K562 (cell line): Measurements from ENCODE around the gene PKHD1. TPM values are rescaled to one million over a fixed set of nuclear protein-coding genes. Genes with fewer than 3 reads are reported as not detected.

ENCODE experiments used
- BRF2 ChIP-seq: IDR thresholded peaks from 3 replicates; pipeline ENCODE4 v1.6.1; 2011; ENCODE audit warnings: borderline replicate concordance, mild to moderate bottlenecking; ENCODE audit not compliant: insufficient read length, insufficient read depth
- EWSR1 ChIP-seq: fragments of 450-650 bp; IDR thresholded peaks from 2 replicates; pipeline ENCODE4 v1.6.1; 2018; ENCODE audit warnings: borderline replicate concordance, mild to moderate bottlenecking, low read depth, moderate library complexity; ENCODE audit not compliant: partially characterized antibody
- FOXJ3 ChIP-seq: sonication (generic); formaldehyde crosslinking; IDR thresholded peaks from 2 replicates; pipeline ENCODE4 v1.4.0; 2020; ENCODE audit warnings: mild to moderate bottlenecking, missing genetic modification reagents
- KLF1 ChIP-seq: fragments of 450-650 bp; IDR thresholded peaks from 2 replicates; pipeline ENCODE4 v1.6.1; 2016; ENCODE audit warnings: missing genetic modification characterization, missing compliant biosample characterization
- KLF10 ChIP-seq: fragments of 250-450 bp; sonication (Bioruptor Pico); IDR thresholded peaks from 2 replicates; pipeline ENCODE4 v1.6.1; 2021; ENCODE audit warnings: matching md5 sums
- MEF2D ChIP-seq: conservative IDR thresholded peaks from 2 replicates; pipeline ENCODE4 v1.6.1; 2016; ENCODE audit warnings: low read depth, missing genetic modification characterization, missing compliant biosample characterization
- POLR2A ChIP-seq: fragments of 450-650 bp; conservative IDR thresholded peaks from 2 replicates; pipeline ENCODE4 v1.6.1; 2016
- RERE ChIP-seq: sonication (generic); formaldehyde crosslinking; IDR thresholded peaks from 2 replicates; pipeline ENCODE4 v1.8.0; 2023; ENCODE audit warnings: missing genetic modification reagents, mild to moderate bottlenecking, borderline replicate concordance
- SRSF1 ChIP-seq: fragments of 200-400 bp; formaldehyde crosslinking; IDR thresholded peaks from 2 replicates; pipeline ENCODE4 v1.6.1; 2017; ENCODE audit warnings: mild to moderate bottlenecking, low read depth, low read length, moderate library complexity
- ZNF3 ChIP-seq: fragments of 250-450 bp; sonication (Bioruptor Pico); IDR thresholded peaks from 2 replicates; pipeline ENCODE4 v1.5.0; 2021; ENCODE audit warnings: mild to moderate bottlenecking, moderate library complexity
- ZNF561 ChIP-seq: fragments of 450-650 bp; formaldehyde crosslinking; conservative IDR thresholded peaks from 2 replicates; pipeline ENCODE4 v1.4.0; 2020; ENCODE audit warnings: mild to moderate bottlenecking, moderate library complexity
- polyA plus RNA-seq, 8 experiments: library from polyadenylated mRNA; depleted of rRNA in 4 of 8; stranded (reverse) in 5 of 8; unstranded in 3 of 8; fragments of >200 nt; fragmentation: Nextera tagmentation in 2 of 8; fragmentation: Illumina TruSeq in 1 of 8; extraction: Ambion mirVana in 2 of 8; extraction: Trizol in 1 of 8; gene quantifications; 2 replicates each; pipeline versions ENCODE4 v1.2.1 to v1.2.3, GENCODE V29; 2011 to 2014; ENCODE audit warnings: inconsistent platforms in 1 of 8, missing spikeins in 1 of 8
- total RNA-seq, 7 experiments: library from RNA; depleted of rRNA in 6 of 7; stranded (reverse); fragments of >200 nt in 6 of 7; fragmentation: Illumina TruSeq in 2 of 7; extraction: Trizol in 2 of 7; gene quantifications; 2 replicates each; pipeline versions ENCODE4 v1.2.1 to v1.2.3, GENCODE V29; 2011 to 2021; ENCODE audit warnings: low replicate concordance in 1 of 7
- TF ChIP-seq, protein P1 (sequence below): sonication (generic); formaldehyde crosslinking; IDR thresholded peaks from 2 replicates; pipeline ENCODE4 v1.8.0; 2022; ENCODE audit warnings: mild to moderate bottlenecking, missing genetic modification reagents

Gene PKHD1
- total and polyA plus RNA-seq, 9 of the 15 experiments (the other 6 are each of a cell fraction or from before 2014, with no cell fraction given), result 0.01 to 0.04 (median 0.01) TPM; not detected in 6

GRCh38 chr6:51704932-51705540, 382.4 kb downstream of the PKHD1 start (continued):
- TF ChIP-seq BRF2 (no peak), EWSR1 (no peak), KLF1 (tag) (no peak), SRSF1 (no peak), ZNF561 (CRISPR knock-in tag) (no peak), POLR2A (no peak), MEF2D (no peak), ZNF3 (CRISPR knock-in tag) (no peak), KLF10 (CRISPR knock-in tag) (no peak), FOXJ3 (CRISPR knock-in tag) (no peak), RERE (CRISPR knock-in tag) (no peak)
- TF ChIP-seq, protein P1, sequence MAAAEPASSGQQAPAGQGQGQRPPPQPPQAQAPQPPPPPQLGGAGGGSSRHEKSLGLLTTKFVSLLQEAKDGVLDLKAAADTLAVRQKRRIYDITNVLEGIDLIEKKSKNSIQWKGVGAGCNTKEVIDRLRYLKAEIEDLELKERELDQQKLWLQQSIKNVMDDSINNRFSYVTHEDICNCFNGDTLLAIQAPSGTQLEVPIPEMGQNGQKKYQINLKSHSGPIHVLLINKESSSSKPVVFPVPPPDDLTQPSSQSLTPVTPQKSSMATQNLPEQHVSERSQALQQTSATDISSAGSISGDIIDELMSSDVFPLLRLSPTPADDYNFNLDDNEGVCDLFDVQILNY (CRISPR knock-in tag), result no peak
